K562 (cell line): Measurements from ENCODE around the gene FGF11. TPM values are rescaled to one million over a fixed set of nuclear protein-coding genes. Genes with fewer than 3 reads are reported as not detected.
A peak's percentile ranks its signal among the peaks of the same experiment; 100 is the strongest.

Experiments
- ARID1B ChIP-seq: fragments of 450-650 bp; IDR thresholded peaks from 2 replicates; pipeline ENCODE4 v1.6.1; 2016; ENCODE audit warnings: antibody characterized with exemption, mild to moderate bottlenecking, inconsistent platforms
- BDP1 ChIP-seq: IDR thresholded peaks from 3 replicates; pipeline ENCODE4 v1.6.1; 2011; ENCODE audit not compliant: insufficient read length, insufficient read depth
- CBFA2T2 ChIP-seq: fragments of 450-650 bp; conservative IDR thresholded peaks from 2 replicates; pipeline ENCODE4 v1.6.1; 2017; ENCODE audit warnings: mild to moderate bottlenecking
- EP400 ChIP-seq: fragments of 450-650 bp; IDR thresholded peaks from 2 replicates; pipeline ENCODE4 v1.6.1; 2017; ENCODE audit warnings: antibody characterized with exemption, mild to moderate bottlenecking, moderate library complexity
- ETV1 ChIP-seq: fragments of 450-650 bp; conservative IDR thresholded peaks from 2 replicates; pipeline ENCODE4 v1.6.1; 2016; ENCODE audit warnings: missing genetic modification characterization, control low read depth, low read depth, missing compliant biosample characterization
- ETV5 ChIP-seq: sonication (generic); formaldehyde crosslinking; IDR thresholded peaks from 2 replicates; pipeline ENCODE4 v1.4.0; 2020; ENCODE audit warnings: low read depth, mild to moderate bottlenecking, missing genetic modification reagents
- FOXJ2 ChIP-seq: fragments of 200-800 bp; sonication (Bioruptor generic); IDR thresholded peaks from 2 replicates; pipeline ENCODE4 v1.6.1; 2016; ENCODE audit warnings: missing genetic modification characterization, missing compliant biosample characterization
- KLF16 ChIP-seq: IDR thresholded peaks from 2 replicates; pipeline ENCODE4 v1.6.1; 2016; ENCODE audit warnings: antibody characterized with exemption
- KLF6 ChIP-seq: fragments of 250-450 bp; sonication (Bioruptor Pico); IDR thresholded peaks from 2 replicates; pipeline ENCODE4 v1.4.0; 2020; ENCODE audit warnings: mild to moderate bottlenecking, moderate library complexity, borderline replicate concordance
- MXD1 ChIP-seq: fragments of 250-450 bp; sonication (Bioruptor Pico); IDR thresholded peaks from 2 replicates; pipeline ENCODE4 v1.8.0; 2021; ENCODE audit warnings: borderline replicate concordance, mild to moderate bottlenecking, moderate library complexity; ENCODE audit not compliant: poor library complexity, severe bottlenecking
- NELFE ChIP-seq: IDR thresholded peaks from 2 replicates; pipeline ENCODE4 v1.6.1; 2011; ENCODE audit warnings: mild to moderate bottlenecking; ENCODE audit not compliant: insufficient read depth, insufficient read length
- NFXL1 ChIP-seq: fragments of 450-650 bp; formaldehyde crosslinking; IDR thresholded peaks from 2 replicates; pipeline ENCODE4 v1.4.0; 2021; ENCODE audit warnings: mild to moderate bottlenecking
- SRF ChIP-seq, 2 experiments: fragments of 250-450, 450-650 bp in 1 of 2; sonication (Bioruptor Pico) in 1 of 2; sonication (generic) in 1 of 2; formaldehyde crosslinking; IDR thresholded peaks; 2 replicates each; pipeline versions ENCODE4 v1.5.0 to v1.5.1; 2020 to 2022; ENCODE audit warnings: mild to moderate bottlenecking in 1 of 2, missing genetic modification reagents in 1 of 2
- TBL1XR1 ChIP-seq, 2 experiments: IDR thresholded peaks; 2 replicates each; pipeline ENCODE4 v1.6.1; 2012; ENCODE audit warnings: improper control_type of control experiment in 2 of 2, low read length in 2 of 2, mild to moderate bottlenecking in 1 of 2
- TRIM24 ChIP-seq, 2 experiments: fragments of 450-650 bp; IDR thresholded peaks; 2 replicates each; pipeline ENCODE4 v1.6.1; 2016
- TRIM28 ChIP-seq: fragments of 450-650 bp; IDR thresholded peaks from 2 replicates; pipeline ENCODE4 v1.6.1; 2017
- ZBTB8A ChIP-seq: fragments of 450-650 bp; IDR thresholded peaks from 2 replicates; pipeline ENCODE4 v1.6.1; 2018; ENCODE audit warnings: mild to moderate bottlenecking, moderate library complexity; ENCODE audit not compliant: partially characterized antibody
- ZKSCAN3 ChIP-seq: fragments of 250-450 bp; sonication (Bioruptor Pico); IDR thresholded peaks from 2 replicates; pipeline ENCODE4 v1.4.0; 2020
- ZNF146 ChIP-seq: IDR thresholded peaks from one replicate; pipeline ENCODE4 v1.6.1; 2018; ENCODE audit warnings: missing compliant biosample characterization; ENCODE audit not compliant: unreplicated experiment
- ZNF184 ChIP-seq: sonication (generic); formaldehyde crosslinking; IDR thresholded peaks from 2 replicates; pipeline ENCODE4 v1.5.0; 2020; ENCODE audit warnings: missing genetic modification reagents
- ZNF253 ChIP-seq: fragments of 250-450 bp; sonication (Bioruptor Pico); conservative IDR thresholded peaks from 2 replicates; pipeline ENCODE4 v1.6.1; 2021; ENCODE audit warnings: mild to moderate bottlenecking
- ZNF57 ChIP-seq: fragments of 450-650 bp; formaldehyde crosslinking; IDR thresholded peaks from 2 replicates; pipeline ENCODE4 v1.4.0; 2020; ENCODE audit warnings: mild to moderate bottlenecking, moderate library complexity
- ZNF76 ChIP-seq: fragments of 250-450 bp; sonication (Bioruptor Pico); IDR thresholded peaks from 2 replicates; pipeline ENCODE4 v1.4.0; 2020; ENCODE audit warnings: mild to moderate bottlenecking, moderate library complexity, borderline replicate concordance
- ZNF778 ChIP-seq: fragments of 450-650 bp; formaldehyde crosslinking; IDR thresholded peaks from 2 replicates; pipeline ENCODE4 v1.4.0; 2020; ENCODE audit warnings: mild to moderate bottlenecking, moderate library complexity
- polyA plus RNA-seq, 8 experiments: library from polyadenylated mRNA; depleted of rRNA in 4 of 8; stranded (reverse) in 5 of 8; unstranded in 3 of 8; fragments of >200 nt; fragmentation: Nextera tagmentation in 2 of 8; fragmentation: Illumina TruSeq in 1 of 8; extraction: Ambion mirVana in 2 of 8; extraction: Trizol in 1 of 8; gene quantifications; 2 replicates each; pipeline versions ENCODE4 v1.2.1 to v1.2.3, GENCODE V29; 2011 to 2014; ENCODE audit warnings: inconsistent platforms in 1 of 8, missing spikeins in 1 of 8
- total RNA-seq, 7 experiments: library from RNA; depleted of rRNA in 6 of 7; stranded (reverse); fragments of >200 nt in 6 of 7; fragmentation: Illumina TruSeq in 2 of 7; extraction: Trizol in 2 of 7; gene quantifications; 2 replicates each; pipeline versions ENCODE4 v1.2.1 to v1.2.3, GENCODE V29; 2011 to 2021; ENCODE audit warnings: low replicate concordance in 1 of 7
- TF ChIP-seq, protein P1 (sequence below): fragments of 450-650 bp; formaldehyde crosslinking; IDR thresholded peaks from 2 replicates; pipeline ENCODE4 v1.4.0; 2020; ENCODE audit warnings: mild to moderate bottlenecking, moderate library complexity
- TF ChIP-seq, protein P2 (sequence below): fragments of 450-650 bp; IDR thresholded peaks from 2 replicates; pipeline ENCODE4 v1.6.1; 2014; ENCODE audit warnings: low read depth, mild to moderate bottlenecking, moderate library complexity, borderline replicate concordance

FGF11 gene
- total and polyA plus RNA-seq, 9 of the 15 experiments (the other 6 are each of a cell fraction or from before 2014, with no cell fraction given), result 1.2 to 7.5 (median 3.0) TPM

- TF ChIP-seq ZNF184 (CRISPR knock-in tag) (no peak), KLF6 (CRISPR knock-in tag) (no peak), ETV1 (no peak), SRF (CRISPR knock-in tag; IDR thresholded peaks at IDR 0.05) (no peak), ZKSCAN3 (CRISPR knock-in tag) (no peak), TRIM28 (no peak), ZNF778 (CRISPR knock-in tag) (no peak), FOXJ2 (tag) (no peak), KLF16 (no peak), ZNF146 (CRISPR knock-in tag) (no peak), ARID1B (no peak), TBL1XR1 (IDR thresholded peaks at IDR 0.05; ENCODE audit: low read length in 2 of 2) (no peak), MXD1 (CRISPR knock-in tag) (no peak), NELFE (no peak), ZNF253 (CRISPR knock-in tag) (no peak), EP400 (peak; percentile 76), ZNF76 (no peak), ETV5 (no peak), TRIM24 (IDR thresholded peaks at IDR 0.05) (no peak), BDP1 (no peak), ZBTB8A (no peak), CBFA2T2 (no peak), ZNF57 (CRISPR knock-in tag) (no peak), NFXL1 (CRISPR knock-in tag) (no peak)
- TF ChIP-seq, protein P1, sequence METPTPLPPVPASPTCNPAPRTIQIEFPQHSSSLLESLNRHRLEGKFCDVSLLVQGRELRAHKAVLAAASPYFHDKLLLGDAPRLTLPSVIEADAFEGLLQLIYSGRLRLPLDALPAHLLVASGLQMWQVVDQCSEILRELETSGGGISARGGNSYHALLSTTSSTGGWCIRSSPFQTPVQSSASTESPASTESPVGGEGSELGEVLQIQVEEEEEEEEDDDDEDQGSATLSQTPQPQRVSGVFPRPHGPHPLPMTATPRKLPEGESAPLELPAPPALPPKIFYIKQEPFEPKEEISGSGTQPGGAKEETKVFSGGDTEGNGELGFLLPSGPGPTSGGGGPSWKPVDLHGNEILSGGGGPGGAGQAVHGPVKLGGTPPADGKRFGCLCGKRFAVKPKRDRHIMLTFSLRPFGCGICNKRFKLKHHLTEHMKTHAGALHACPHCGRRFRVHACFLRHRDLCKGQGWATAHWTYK, result no peak
- TF ChIP-seq, protein P2, sequence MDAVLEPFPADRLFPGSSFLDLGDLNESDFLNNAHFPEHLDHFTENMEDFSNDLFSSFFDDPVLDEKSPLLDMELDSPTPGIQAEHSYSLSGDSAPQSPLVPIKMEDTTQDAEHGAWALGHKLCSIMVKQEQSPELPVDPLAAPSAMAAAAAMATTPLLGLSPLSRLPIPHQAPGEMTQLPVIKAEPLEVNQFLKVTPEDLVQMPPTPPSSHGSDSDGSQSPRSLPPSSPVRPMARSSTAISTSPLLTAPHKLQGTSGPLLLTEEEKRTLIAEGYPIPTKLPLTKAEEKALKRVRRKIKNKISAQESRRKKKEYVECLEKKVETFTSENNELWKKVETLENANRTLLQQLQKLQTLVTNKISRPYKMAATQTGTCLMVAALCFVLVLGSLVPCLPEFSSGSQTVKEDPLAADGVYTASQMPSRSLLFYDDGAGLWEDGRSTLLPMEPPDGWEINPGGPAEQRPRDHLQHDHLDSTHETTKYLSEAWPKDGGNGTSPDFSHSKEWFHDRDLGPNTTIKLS, result peak; percentile 48; the same call in 1 of the 2 replicates
These were observed 44.7 kb upstream of the FGF11 start, which contains the start of gene PLSCR3 (continued) for GRCh38 chr17:7394452-7395191.
